ENCODE results near the gene TMEM178B. TPM values are rescaled to one million over a fixed set of nuclear protein-coding genes. Genes with fewer than 3 reads are reported as not detected.

TMEM178B gene
- total and polyA plus RNA-seq, 10 of the 15 experiments (the other 5 are each of a cell fraction or from before 2014, with no cell fraction given) = 0.01 to 1.1 (median 0.04) TPM; not detected in 2

GRCh38 chr7:141157138-141157765, 83.4 kb downstream of the TMEM178B start:
- no peak for ATAC-seq
- Histone ChIP-seq H3K27me3 (replicated peaks in 1 of 2; ENCODE audit: control insufficient read depth in 2 of 2, insufficient read depth in 2 of 2, low read length in 1 of 2) (no peaks in the 10 kb centered on the region; a peak in 1 of 4 replicates), H3K79me2 (ENCODE audit: control insufficient read depth, insufficient read depth, low read length) (no peaks in the 10 kb centered on the region), H4K20me1 (ENCODE audit: control insufficient read depth, insufficient read depth) (no peaks in the 10 kb centered on the region), H3K27ac (ENCODE audit: control insufficient read depth, insufficient read depth) (no peak overlapping the region), H3K4me2 (ENCODE audit: control insufficient read depth, insufficient read depth) (no peak overlapping the region), H3K4me3 (no peak overlapping the region), H3K9me3 (replicated peaks; ENCODE audit: control insufficient read depth, insufficient read depth, low read length) (no peaks in the 10 kb centered on the region), H3K9ac (ENCODE audit: control insufficient read depth, insufficient read depth, low read length) (no peak overlapping the region), H3K36me3 (ENCODE audit: control insufficient read depth in 2 of 2, insufficient read depth in 2 of 2, low read length in 1 of 2) (no peaks in the 10 kb centered on the region), H2AFZ (ENCODE audit: control insufficient read depth, low read depth, low read length) (no peak overlapping the region), H3K4me1 (ENCODE audit: control insufficient read depth, insufficient read depth, low read length) (no peaks in the 10 kb centered on the region)
- in situ Hi-C loops (cut with MboI) (no loop called here), intact Hi-C loops (cut with micrococcal nuclease; ENCODE audit: unreplicated experiment) (no loop called here)
- ChIA-PET POLR2A (no interaction called here), CTCF (no interaction called here), RAD21 (ENCODE audit: unreplicated experiment) (interaction anchor here (1.1 kb wide), 1 partner anchor 13 kb away, joined by 3 read pairs; no protein-coding TSS in a partner anchor), SMC1A (ENCODE audit: uncharacterized antibody, unreplicated experiment) (interaction anchor here (0.6 to 1.8 kb wide), 4 partner anchors 8 to 107 kb away, joined by 3 to 4 read pairs (median 4); no protein-coding TSS in a partner anchor)
- FAIRE-seq = no peak
- no TSS peak for BruUV-seq (replicated peaks)
- 71% methylated on average over 16 of the region's 16 CpGs for WGBS (ENCODE audit: insufficient coverage, insufficient replicate concordance, low lambda C conversion rate, missing lambda C conversion rate)
- no peak for DNase-seq (ENCODE audit: low read depth, low spot score)
- TF ChIP-seq, protein P1, sequence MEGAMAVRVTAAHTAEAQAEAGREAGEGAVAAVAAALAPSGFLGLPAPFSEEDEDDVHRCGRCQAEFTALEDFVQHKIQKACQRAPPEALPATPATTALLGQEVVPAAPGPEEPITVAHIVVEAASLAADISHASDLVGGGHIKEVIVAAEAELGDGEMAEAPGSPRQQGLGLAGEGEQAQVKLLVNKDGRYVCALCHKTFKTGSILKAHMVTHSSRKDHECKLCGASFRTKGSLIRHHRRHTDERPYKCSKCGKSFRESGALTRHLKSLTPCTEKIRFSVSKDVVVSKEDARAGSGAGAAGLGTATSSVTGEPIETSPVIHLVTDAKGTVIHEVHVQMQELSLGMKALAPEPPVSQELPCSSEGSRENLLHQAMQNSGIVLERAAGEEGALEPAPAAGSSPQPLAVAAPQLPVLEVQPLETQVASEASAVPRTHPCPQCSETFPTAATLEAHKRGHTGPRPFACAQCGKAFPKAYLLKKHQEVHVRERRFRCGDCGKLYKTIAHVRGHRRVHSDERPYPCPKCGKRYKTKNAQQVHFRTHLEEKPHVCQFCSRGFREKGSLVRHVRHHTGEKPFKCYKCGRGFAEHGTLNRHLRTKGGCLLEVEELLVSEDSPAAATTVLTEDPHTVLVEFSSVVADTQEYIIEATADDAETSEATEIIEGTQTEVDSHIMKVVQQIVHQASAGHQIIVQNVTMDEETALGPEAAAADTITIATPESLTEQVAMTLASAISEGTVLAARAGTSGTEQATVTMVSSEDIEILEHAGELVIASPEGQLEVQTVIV (IDR thresholded peaks at IDR 0.05; ENCODE audit: borderline replicate concordance, partially characterized antibody) = no peak
- TF ChIP-seq MTA2 (IDR thresholded peaks at IDR 0.05; ENCODE audit: low read depth) (no peak), ZNF24 (IDR thresholded peaks at IDR 0.05) (no peak), ATF2 (IDR thresholded peaks at IDR 0.05; ENCODE audit: low read length) (no peak), MTA3 (IDR thresholded peaks at IDR 0.05; ENCODE audit: borderline replicate concordance, low read length) (no peak), RAD21 (IDR thresholded peaks at IDR 0.05; ENCODE audit: insufficient read depth, low read depth, low read length) (no peak), TCF3 (IDR thresholded peaks at IDR 0.05; ENCODE audit: borderline replicate concordance, insufficient read depth, low read depth, low read length) (no peak), JUND (IDR thresholded peaks at IDR 0.05; ENCODE audit: low read depth, low read length) (no peak), SP1 (IDR thresholded peaks at IDR 0.05; ENCODE audit: low read depth, low read length) (no peak), E2F4 (IDR thresholded peaks at IDR 0.05; ENCODE audit: low read depth, low read length) (no peak)
- TF ChIP-seq, protein P2, sequence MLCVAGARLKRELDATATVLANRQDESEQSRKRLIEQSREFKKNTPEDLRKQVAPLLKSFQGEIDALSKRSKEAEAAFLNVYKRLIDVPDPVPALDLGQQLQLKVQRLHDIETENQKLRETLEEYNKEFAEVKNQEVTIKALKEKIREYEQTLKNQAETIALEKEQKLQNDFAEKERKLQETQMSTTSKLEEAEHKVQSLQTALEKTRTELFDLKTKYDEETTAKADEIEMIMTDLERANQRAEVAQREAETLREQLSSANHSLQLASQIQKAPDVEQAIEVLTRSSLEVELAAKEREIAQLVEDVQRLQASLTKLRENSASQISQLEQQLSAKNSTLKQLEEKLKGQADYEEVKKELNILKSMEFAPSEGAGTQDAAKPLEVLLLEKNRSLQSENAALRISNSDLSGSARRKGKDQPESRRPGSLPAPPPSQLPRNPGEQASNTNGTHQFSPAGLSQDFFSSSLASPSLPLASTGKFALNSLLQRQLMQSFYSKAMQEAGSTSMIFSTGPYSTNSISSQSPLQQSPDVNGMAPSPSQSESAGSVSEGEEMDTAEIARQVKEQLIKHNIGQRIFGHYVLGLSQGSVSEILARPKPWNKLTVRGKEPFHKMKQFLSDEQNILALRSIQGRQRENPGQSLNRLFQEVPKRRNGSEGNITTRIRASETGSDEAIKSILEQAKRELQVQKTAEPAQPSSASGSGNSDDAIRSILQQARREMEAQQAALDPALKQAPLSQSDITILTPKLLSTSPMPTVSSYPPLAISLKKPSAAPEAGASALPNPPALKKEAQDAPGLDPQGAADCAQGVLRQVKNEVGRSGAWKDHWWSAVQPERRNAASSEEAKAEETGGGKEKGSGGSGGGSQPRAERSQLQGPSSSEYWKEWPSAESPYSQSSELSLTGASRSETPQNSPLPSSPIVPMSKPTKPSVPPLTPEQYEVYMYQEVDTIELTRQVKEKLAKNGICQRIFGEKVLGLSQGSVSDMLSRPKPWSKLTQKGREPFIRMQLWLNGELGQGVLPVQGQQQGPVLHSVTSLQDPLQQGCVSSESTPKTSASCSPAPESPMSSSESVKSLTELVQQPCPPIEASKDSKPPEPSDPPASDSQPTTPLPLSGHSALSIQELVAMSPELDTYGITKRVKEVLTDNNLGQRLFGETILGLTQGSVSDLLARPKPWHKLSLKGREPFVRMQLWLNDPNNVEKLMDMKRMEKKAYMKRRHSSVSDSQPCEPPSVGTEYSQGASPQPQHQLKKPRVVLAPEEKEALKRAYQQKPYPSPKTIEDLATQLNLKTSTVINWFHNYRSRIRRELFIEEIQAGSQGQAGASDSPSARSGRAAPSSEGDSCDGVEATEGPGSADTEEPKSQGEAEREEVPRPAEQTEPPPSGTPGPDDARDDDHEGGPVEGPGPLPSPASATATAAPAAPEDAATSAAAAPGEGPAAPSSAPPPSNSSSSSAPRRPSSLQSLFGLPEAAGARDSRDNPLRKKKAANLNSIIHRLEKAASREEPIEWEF (IDR thresholded peaks at IDR 0.05; ENCODE audit: insufficient replicate concordance, low read depth, low read length) = no peak
- TF ChIP-seq, protein P3, sequence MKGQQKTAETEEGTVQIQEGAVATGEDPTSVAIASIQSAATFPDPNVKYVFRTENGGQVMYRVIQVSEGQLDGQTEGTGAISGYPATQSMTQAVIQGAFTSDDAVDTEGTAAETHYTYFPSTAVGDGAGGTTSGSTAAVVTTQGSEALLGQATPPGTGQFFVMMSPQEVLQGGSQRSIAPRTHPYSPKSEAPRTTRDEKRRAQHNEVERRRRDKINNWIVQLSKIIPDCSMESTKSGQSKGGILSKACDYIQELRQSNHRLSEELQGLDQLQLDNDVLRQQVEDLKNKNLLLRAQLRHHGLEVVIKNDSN (IDR thresholded peaks at IDR 0.05; ENCODE audit: borderline replicate concordance, extremely low read length, insufficient read depth, low read depth, low read length) = no peak

All from GM12878 (cell line).